Effector CD8-positive, alpha-beta T cell (primary cell): ENCODE measurements around the gene AMOTL2.

Experiments used
- DNase-seq: peaks from one replicate; lab custom pipeline; 2025; lab: John Stamatoyannopoulos, UW

Gene AMOTL2

GRCh38 chr3:134314588-134315285 is 59.5 kb downstream of the AMOTL2 start:
- DNase-seq = no peak

GRCh38 chr3:134313847-134314587 is 60.2 kb downstream of the AMOTL2 start:
- no peak for DNase-seq

GRCh38 chr3:134312873-134313846 is 61.1 kb downstream of the AMOTL2 start:
- DNase-seq = no peak

GRCh38 chr3:134312072-134312872 is 62.0 kb downstream of the AMOTL2 start:
- DNase-seq = no peak

GRCh38 chr3:134311693-134312071 is 62.6 kb downstream of the AMOTL2 start:
- DNase-seq = no peak

GRCh38 chr3:134311265-134311664 is 63.0 kb downstream of the AMOTL2 start:
- DNase-seq = no peak

DNA sequence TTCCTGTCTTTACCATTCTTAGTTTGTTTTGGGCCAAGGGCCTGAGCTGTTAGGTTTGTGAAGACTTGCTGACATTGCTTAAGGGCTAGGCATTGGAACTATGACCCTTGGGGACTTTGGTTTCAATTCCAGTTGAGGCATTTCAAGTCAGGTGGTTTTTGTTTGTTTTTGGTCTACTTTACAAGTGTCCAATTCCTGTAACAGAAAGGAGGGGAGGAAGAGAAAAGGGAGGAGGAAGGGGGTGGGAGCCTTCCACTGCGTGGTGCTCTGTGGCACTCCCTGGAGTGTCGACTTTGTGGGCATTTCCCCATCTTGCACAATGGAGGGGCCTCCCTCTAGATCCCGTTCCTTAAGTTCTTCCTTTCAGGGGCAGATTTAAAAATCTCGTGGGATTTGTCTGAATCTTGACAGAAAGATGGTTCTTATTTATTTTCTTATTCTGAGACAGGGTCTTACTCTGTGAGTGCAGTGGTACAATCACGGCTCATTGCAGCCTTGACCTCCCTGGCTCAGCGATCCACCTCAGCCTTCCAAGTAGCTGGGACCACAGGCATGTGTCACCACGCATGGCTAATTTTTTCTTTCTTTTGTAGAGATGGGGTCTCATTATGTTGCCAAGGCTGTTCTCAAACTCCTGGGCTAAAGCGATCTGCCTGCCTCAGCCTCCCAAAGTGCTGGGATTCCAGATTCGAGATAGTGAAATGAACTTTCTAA is 64.1 kb downstream of the AMOTL2 start:
- DNase-seq = no peak

DNA sequence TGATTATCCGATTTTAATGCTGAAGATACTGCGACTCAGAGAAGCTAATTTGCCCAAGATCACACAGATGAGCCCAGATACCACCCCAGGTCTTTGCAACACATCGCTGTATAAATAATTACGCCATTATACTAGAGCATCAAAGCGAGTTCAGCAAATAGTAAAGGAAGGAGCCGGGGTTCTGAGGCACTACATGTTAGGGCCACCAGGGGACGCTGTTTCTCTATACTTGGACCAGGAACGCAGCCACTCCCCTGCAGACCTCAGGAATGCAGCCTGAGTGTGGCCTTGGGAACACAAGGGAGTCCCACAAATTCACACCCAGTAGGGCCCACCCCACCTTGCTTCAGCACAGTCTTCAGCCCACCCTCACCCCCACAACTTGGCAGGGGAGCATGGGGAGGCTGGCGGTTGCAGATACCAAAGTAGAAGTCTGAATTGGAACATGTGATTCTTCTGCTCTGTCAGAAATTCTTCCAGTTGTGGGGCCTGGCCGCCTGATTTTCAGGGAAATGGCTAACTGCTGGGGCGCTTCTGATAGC is 65.8 kb downstream of the AMOTL2 start:
- DNase-seq = peak; percentile 55

GRCh38 chr3:134307425-134307824 is 66.8 kb downstream of the AMOTL2 start:
- no peak for DNase-seq

DNA sequence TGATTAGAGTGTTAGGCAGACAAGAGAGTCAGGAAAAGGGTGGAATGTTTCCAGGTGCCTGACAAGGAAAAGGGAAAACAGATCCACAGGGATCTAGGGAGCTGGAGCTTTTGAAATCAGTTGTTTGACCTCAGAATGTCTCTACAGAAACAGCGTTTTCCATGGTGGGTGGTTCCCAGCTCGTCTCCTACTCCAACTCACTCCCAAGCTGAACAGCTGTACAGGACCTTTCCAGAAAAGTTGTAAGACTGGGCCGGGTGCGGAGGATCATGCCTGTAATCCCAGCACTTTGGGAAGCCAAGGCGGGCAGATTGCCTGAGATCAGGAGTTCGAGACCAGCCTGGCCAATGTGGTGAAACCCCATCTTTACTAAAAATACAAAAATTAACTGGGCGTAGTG is 67.9 kb downstream of the AMOTL2 start:
- no peak for DNase-seq
